Tongue (tissue), 2 donors: ENCODE results near the gene BEX3. TPM values are rescaled to one million over a fixed set of nuclear protein-coding genes. Genes with fewer than 3 reads are reported as not detected.
"Not testable (repeated sequence)": the region's sequence is repeated elsewhere in the genome, so short reads cannot be mapped to it uniquely, and the experiment has no call there.

Experiments
- DNase-seq: peaks from one replicate; pipeline ENCODE4 v3.0.0-alpha.2; 2015
- total RNA-seq: library from RNA; depleted of rRNA; stranded (reverse); fragments of >200 nt; gene quantifications from one replicate; pipeline ENCODE4 v1.2.3, GENCODE V29; 2014

BEX3 gene
- total RNA-seq, 1 donor from 2014 or later = 146 TPM

DNA sequence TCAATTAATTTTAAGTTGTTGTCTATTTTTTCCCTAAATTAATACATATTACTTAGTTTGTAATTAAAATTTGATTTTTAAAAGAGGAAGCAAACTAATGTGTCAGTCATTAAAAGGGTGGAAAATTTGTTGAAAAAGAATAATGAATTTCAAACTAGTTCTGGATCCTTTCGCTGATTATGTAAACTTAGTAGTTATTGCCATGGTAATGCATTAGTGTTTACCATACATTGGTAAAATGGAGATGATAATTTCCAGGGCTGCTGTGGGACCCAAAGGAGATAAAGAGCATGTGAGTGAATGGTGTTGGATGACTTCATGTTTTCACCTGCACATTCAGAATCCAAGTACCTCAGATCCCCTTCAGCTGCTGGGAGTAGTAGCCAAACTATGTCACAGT is 6.5 kb downstream of the BEX3 start:
- no peak for DNase-seq

DNA sequence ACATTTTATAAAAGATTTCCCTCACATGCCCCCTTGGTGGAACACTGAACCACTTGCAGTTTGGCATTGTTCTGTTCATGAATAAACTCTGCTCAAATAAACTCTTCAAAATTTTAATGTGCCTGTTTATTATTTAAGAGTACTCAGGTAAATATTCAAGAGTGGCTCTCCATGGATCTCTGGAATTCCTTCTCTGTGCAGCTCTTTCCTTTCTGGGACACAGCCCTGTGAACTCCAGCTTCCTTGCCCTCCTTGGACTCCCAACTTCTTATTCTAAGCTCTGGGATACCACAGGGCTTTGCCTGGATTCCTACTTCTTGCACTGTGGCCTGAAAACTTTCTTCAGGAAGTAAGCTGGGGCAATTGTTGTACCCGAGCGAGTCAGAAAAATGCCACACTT is 8.3 kb downstream of the BEX3 start:
- no peak for DNase-seq

DNA sequence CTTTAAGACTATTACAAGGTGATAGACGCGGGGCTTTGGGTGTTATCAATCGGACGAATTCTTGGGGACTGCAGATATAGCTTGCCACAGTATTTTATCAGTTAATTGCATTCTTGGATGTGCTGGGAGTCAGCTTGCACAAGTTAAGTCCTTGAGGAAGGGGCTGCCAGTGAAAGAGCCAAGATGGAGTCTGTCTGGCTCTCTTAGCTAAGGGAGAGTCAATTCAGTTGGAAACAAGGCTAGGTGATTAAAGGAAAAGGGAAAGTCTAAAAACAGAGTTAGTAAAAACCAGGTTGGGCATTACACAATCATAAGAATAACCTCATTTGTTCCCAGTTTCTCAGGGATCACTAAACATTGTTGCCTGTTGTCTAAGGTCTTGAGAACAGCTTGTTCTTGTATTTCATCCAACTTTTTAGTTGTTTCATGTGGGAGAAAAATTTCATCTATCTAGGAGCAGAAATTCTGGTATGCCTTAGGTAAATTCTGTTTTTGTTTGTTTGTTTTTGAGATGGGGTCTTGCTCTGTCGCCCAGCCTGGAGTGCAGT is 9.0 kb downstream of the BEX3 start:
- DNase-seq = not testable (repeated sequence)

DNA sequence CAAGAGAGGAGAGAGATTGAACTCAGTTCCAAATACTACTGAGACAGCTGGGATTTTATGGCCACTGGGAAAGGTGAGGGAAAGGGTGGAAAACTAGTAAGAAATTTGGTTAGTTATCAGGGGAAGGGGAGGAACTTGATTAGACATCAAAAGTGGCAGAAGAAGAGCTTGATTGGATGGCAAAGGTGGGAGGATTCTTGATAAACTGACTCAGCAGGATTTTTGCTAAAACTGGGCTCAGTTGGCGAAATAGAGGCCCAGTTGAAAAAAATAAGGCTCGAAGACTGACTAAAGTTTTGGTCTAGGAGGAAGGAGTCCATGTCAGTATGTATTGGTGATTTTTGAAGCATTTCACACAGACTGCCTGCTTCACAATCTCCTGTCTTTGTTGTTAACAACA is 10.0 kb downstream of the BEX3 start:
- DNase-seq = no peak

DNA sequence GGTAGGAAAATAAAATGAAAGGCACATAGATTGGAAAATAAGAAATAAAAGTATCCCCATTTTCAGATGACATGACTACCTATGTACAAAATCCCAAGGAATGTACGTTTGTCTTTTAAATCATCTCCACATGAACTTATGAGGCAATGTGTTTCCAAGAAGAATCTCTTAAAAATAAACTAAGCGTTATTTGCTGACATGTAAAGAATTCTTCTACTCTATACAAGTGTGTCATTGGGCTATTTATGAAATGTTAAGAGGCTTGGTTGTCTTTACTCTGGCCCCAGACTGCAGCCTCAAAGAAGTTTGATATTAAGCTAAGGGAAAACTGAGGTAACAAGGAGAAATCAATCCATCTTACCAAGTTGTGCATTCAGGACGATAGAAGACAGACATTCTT is 17.1 kb downstream of the BEX3 start:
- DNase-seq = no peak

DNA sequence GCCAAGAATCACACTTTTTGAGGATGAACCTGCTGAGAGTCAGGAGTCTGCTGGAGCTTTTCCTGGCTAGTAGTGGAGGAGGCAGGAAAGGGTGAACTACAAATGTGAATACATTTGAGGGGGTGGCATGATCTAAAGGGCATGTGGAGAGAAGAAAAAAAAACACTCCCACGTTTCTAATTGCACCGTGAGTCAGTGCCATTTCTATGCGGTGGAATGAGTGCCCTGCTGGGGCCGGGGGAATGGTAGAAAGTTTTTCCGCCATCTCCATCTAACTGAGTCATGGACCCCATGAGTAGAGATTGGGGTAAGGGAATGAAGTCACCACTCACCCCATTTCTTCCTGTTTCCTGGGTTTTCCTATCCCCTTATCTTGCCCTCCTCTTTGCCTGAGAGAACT is 19.8 kb downstream of the BEX3 start:
- DNase-seq = no peak

DNA sequence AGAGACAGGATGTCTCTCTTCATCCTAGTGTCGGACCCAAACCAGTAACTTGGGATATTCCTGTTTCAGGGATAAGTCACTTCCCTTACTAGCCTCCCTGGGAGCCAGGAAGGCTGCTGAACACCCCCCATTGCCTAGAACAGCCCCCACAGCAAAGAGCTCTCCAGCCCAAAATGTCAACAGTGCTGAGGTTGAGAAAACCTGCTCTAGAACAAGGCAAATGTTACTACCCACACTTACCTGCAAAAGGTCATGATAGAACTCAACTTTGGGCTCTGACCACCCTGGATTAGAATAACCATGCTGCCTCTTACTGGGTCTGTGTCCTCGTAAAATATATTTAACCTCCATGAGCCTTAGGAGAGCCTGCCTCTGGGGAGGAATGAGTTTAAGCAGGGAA is 20.3 kb downstream of the BEX3 start:
- DNase-seq = no peak

DNA sequence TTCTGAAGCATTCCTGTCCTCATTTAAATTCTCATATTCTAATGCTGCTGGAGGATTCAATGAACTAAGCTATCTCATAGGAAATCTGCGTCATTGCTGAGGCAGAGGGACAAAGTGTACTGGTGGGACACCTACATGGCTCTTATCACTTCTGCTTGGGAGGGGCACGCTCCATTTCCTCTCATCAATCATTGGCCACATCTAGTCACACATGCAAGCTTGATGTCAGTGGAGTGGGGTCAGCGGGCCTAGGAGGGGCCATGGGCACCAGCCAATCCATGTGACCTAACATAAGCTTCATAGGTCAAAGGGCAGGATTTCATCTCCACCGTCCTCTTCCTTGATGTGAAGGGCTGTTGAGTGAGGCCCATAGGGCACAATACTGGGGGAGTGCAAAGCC is 21.4 kb downstream of the BEX3 start:
- no peak for DNase-seq

DNA sequence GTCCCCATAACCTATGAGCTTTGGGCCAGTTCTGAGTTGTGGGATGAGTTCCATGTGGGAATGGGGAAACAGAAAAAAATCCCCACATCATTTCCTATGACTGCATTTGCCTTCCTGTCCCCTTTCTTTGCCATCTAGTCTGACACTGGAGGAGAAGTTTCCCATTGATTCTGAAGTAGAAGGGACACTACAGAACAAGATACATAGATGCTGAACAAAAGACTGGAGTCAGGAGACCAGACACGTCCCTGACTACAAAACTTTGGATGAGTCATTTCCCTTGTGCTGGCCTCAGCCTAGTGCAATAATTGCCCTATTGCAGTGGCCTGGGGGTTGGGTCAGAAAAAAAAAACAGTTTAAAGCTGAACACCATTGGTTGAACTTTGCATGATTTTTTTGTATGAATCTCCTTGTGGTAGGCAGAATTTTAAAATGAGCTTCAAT is 22.1 kb downstream of the BEX3 start:
- no peak for DNase-seq

DNA sequence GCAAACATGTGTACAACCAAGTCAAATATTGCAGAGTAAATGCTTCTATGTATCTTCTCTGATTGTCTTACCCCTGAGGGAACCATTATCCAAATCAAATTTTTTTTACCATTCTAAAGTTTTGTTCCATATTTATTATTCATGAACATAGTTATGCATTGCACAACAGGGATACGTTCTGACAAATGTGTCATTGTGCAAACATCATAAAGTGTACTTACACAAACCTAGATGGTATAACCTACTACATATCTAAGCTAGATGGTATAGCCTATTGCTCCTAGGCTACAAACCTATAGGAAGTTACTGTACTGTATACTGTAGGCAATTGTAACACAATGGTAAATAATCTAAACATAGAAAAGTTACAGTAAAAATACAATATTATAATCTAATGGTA is 23.4 kb downstream of the BEX3 start:
- no peak for DNase-seq

DNA sequence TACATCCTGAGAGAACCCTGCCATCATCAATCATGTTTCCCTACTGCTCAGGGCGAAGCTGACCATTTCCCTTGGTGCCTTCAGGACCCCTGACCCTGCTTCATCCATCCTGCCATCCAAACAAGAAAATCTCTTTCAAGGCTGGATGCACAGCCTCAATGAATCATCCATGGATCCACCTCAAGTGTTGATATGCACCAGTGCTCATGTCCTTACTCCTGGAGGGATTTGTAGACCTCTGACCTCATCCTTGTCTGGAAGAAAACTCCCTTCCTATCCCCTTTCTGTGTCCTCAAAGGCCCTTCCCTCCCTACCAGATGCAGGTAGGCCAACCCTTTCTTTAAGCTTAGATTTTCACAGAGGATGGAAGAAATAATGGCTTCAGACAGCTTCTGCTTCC is 24.6 kb downstream of the BEX3 start:
- DNase-seq = no peak

DNA sequence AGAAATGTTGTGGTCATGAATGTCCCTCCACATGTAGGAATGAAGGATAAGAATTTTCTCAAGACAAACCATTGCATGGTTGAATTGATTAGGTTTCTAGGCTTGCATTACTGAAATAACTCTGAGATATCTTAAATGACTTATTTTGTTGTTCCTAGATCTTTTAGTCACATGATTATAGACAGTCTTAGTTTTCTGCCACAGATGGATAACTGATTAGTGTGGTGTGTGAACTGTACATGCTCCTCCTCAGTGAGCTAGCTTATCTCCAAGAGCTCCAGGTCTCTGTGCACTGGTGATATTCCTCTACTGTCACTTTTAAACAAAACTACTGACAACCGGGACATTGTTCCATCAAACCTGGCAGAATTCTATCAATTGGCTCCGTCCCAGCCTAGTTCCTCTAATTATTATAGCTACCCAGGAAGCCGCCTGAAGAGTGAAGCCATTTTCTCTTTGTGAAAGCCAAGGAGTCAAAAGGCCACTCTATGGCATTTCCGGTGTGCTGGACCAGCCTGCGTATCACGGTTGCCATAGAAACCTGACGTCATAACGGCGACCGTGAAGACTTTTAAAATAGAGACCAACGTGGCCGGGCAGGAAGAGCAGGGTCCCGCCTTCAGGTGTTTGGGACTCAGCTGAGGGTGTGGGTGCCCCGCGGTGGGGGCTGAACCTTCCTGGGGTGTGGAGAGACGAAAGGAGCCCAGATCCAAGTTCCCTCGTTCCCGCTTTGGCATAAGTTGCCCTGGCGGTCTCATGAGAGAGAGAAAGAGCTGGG is 28.1 kb downstream of the BEX3 start:
- peak; percentile 63 for DNase-seq

DNA sequence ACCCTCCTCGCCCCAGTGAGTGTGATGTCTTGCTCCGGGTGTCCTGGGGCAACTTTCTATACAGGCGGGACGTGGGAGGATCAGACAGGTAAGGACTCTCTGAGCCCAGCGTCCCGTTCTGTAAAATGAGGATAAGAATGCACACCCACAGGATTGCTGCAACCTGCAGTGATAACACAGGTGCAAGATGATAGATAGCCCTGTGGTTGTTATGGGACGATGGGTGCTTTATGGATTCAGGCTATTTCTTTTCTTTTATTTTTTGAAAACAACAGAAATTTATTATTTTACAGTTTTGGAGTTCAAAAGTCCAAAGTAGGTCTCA is 28.6 kb downstream of the BEX3 start:
- no peak for DNase-seq

DNA sequence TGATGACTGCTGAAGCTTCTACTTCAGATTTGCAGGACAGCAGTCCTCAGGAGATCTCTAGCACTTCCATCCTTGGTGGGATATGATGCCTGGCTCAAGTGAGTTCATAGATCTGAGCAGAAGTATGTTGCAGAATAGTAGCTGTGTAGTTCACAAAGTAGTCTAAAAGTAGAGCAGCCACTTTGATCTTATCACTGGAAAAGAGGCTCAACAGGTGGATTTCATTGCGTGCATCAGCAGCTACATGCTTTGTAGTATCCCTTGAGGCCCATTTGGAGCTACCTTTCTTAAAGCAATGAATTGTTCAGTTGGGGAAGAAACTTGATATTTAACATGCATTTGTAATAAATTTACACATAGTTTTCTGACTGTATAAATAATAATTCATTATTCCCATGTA is 29.9 kb downstream of the BEX3 start:
- no peak for DNase-seq

DNA sequence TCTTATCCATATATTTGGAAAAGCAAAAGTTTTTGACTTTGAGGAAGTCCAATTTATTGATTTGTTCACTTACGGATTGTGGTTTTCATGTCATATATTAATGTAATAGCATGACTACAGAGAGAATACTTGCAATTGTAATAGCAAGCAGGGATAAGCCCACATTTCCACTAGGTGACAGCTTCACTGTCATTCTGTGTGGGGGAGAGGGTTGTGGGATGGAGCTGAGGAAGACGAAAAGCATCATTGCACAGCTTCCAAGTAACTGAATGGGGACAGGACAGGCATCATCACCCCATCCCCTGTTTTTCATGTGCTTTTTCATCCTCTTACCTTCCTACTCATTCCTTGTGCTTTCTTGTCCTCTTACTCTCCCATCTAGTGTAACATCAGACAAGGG is 31.4 kb downstream of the BEX3 start:
- no peak for DNase-seq

DNA sequence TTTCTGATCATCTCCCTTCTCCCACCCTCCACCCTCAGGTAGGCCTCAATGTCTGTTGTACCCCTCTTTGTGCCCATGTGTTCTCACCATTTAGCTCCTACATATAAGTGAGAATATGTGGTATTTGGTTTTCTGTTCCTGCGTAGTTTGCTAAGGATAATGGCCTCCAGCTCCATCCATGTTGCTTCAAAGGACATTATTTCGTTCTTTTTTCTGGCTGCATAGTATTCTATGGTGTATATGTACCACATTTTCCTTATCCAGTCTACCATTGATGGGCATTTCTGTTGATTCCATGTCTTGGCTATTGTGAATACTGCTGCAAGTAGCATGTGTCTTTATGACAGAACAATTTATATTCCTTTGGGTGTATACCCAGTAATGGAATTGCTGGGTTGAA is 35.4 kb downstream of the BEX3 start:
- not testable (repeated sequence) for DNase-seq

DNA sequence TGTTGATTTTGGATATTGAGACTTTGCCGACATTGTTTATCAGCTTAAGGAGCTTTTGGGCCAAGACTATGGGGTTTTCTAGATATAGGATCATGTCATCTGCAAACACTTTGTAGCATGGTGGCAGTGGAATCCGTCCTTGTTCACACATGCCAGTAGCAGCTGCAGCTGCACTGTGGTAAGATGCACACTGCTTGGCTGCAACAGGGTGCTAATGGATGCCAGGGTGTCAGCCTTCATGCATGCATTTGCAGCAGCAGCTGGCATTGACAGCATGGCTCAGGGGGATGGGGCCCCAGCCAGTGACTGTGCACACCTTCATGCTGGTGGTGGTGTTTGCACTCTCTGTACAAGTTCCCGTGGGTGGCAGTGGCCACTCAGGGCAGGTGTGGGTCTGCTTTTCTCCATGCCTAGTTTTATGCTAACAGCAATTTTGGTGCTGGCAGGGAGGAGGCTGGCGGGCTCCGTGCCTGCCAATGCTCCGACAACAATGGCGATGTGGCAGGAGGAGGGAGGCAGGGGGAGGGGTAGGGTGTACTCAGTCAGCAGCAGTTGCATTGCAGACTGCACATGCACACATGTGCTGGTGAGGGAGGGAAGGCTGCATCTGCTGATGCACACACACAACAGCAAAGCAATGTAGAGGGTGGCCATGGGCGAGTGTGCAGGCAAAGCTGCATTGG is 37.5 kb downstream of the BEX3 start:
- no peak for DNase-seq

DNA sequence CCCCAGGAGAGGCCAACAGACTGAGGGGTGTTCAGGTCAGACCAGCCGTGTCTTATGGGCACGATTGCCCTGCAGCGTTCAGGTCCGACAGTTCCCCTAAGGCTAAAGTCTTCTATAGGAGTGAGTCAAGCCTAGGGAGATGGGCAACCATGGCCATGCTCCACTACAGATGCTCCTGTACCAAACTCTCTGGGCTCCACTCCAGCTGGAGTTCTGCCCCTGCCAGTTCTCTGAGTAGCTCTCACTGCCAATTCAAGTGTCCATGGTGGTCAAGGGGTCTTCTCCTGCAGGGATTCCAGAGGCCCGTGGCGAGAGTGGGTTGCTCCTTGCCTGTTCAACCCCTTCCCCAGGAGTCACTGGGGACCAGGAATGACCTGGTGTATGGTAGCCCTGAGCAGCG is 38.2 kb downstream of the BEX3 start:
- no peak for DNase-seq

DNA sequence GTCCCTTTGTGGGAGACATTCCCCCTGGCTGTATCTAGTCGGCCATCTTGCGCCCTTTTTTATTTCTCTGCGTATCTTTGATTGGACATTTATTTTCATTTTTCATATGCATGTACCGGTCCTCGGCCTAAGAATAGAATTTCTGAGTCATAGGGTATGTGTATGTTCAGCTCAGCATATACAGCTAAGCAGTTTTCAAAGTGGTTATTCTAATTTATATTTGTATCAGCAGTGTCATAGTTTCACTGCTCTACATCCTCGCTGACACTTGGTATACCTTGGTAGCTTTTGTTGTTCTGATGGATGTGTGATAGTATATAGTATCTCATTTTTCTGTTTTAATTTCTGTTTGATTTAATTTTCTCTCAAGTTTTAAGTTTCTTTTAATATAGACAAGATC is 38.7 kb downstream of the BEX3 start:
- no peak for DNase-seq

DNA sequence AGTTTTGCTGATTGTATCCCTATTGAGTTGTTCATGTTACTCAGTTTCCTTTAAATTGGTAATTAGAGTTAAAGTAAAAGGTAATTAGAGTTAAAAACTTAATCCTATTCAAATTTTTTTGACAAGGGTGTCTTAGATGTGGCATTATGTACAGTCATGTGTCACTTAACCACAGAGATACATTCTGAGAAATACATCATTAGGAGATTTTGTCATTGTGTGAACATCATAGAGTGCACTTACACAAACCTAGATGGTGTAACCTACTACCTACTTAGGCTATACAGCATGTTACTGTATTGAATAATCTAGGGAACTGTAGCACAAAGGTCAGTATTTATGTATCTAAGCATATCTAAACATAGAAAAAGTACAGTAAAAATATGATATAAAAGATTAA is 39.2 kb downstream of the BEX3 start:
- no peak for DNase-seq

DNA sequence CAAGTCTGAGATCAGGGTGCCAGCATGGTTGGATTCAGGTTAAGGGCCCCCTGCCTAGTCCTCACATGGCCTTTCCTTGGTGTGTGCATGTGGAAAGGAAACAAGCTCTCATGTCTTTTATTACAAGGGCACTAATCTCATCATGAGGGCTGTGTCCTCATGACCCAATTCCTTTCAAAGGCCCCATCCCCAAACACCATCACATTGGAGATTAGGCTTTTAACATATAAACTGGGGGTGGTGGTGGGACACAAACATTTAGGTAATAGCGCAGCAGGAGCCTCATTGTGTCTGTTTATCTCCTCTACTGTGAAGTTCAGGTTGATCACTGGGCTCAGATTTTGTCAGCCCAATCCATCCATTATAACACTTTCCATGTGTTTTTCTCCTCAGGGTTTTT is 41.0 kb downstream of the BEX3 start:
- DNase-seq = no peak

DNA sequence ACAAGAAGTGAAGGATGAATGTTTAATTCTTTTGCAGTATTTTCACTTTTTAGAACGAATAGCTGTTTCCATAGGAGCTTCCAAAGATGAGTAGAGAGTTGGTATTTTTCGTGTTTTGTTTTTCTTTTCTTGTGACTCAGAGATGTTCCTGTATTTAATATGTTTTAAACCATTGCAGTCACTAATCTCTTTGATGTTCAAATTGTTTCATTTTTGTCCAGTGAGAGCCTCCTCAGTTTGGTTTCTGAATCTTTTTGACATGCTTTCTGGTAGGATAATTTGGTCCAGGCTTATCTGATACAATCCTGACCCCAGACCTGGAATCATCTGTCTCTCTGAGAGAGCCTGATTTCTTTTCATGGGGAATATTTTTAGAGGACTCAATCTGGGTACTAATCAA is 41.6 kb downstream of the BEX3 start:
- DNase-seq = no peak

DNA sequence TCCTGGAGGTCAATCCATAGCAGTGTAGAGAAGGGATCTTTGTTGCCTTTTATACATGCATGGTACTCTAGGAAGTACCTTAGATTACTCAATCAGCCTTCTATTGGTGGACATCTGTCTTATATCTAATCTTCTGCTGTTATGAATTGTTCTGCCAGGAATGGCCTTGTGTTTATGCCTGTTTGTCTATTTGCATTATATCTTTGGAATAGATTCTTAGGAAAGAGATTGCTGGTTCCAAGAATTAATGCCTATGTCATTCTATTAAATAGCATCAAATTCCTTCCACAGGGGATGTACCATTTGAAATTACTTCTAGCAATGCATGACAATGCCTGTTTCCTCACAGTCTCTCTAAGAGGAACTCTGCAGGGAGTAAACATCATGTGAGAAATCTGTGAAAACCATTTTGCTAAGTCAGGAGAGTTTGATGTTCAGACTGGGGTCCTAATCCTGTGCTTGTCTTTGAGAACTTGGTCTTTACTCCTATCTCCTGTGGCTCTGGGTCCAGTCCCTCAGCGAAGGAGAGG is 42.5 kb downstream of the BEX3 start:
- peak; percentile 5 for DNase-seq
